Erythroblast (primary cell): ENCODE measurements around the gene RNASE12.
"Not testable (repeated sequence)": the region's sequence is repeated elsewhere in the genome, so short reads cannot be mapped to it uniquely, and the experiment has no call there.

Experiments
- DNase-seq, 2 experiments: peaks; one replicate each; lab custom pipeline; 2025; lab: John Stamatoyannopoulos, UW
- GATA1 ChIP-seq: IDR thresholded peaks from 2 replicates; pipeline ENCODE4 v1.6.1; 2011; ENCODE audit warnings: low read depth, mild to moderate bottlenecking, control low read depth, low read length, moderate library complexity
- POLR2A ChIP-seq: IDR thresholded peaks from 2 replicates; pipeline ENCODE4 v1.6.1; 2011; ENCODE audit warnings: mild to moderate bottlenecking, low read length

The RNASE12 gene

DNA sequence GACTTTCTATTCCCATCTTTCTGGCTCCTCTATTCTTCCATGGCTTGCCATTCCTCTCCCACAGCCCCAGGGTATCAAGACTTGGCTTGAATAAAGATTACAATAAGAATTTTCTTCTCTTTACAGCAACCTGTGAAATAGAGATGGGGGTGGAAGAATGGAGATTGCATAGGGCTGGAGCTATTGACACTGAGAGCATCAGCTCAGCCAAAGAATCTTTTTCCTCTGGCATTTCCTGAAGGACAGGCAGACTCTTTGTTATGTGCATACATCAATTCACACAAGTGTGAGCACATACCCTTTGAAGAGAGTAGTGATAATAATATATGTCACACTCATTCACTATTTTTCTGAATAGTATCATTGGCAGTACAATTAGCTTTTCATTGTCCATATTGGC is 8.0 kb downstream of the RNASE12 start:
- DNase-seq: no peak
- TF ChIP-seq POLR2A: no peak
- TF ChIP-seq GATA1: no peak

DNA sequence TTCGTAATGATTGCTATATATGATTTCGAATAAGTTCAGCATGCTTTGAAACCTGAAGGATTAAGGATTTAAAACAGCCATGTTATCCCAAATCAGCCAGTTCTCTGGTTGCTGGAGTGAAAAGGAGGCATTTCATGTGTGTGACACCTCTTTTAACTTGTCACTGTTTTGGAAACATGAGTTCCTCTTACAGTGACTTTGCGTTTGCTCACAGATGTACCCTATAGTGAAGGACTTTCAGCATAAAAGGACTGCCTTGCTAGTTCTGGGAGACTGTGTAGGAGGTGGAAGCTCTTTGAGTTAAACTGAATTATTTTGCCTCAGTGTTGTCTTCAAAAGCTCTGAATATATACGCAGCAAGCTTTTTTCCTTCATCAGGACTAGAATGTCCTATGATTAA is 10.9 kb downstream of the RNASE12 start:
- no peak for DNase-seq
- TF ChIP-seq GATA1: no peak
- no peak for TF ChIP-seq POLR2A

DNA sequence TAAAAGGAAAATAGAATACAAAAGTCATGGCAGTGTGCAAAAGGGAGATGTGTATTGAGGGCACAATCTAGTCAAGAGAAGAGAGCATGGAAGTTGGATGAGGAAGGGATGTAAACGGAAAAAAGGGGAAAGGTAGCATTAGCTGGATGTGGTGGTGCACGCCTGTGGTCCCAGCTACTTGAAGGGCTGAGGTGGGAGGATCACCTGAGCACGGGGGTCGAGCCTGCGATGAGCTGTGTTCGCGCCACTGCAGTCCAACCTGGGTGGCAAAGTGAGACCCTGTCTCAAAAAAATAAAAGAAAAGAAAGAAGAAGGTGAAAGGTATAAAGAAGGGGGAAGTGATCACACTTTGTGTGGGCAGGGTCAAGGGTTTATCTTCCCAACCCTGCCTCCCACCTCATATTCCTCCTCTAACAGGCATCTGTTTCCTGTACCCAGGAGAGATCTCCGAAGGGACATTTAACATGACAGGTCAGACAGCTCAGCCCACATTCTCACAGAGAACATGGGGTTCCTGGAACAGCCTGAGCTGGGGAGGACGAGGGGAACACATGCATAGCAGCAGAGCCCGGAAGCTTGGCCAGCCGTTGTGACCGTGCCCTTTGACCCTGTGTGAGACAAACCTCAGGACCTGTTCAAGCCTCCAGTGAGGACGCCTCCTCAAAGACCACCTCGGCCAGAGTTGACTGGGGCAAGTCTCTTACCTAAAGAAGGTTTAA is 12.2 kb downstream of the RNASE12 start:
- no peak for DNase-seq
- TF ChIP-seq POLR2A: no peak
- TF ChIP-seq GATA1: no peak

DNA sequence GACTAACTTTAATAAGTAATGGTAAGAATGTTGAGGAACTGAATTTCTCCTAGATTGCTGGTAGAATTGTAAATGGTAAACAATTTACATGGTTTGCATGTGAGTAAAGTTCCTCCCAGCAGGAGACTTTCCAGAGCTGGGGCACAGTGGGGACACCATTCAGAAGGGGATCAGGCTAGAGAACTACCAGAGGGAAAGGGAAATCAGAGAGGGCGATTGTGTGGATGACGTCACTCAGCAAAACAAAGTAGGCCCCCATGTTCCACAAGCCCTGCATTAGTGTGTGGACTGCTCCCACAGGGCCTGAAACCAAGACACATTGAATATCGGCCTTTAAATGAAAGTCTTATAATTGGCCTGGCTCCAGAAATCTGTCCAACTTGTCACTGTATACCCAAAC is 12.9 kb downstream of the RNASE12 start:
- DNase-seq: no peak
- TF ChIP-seq POLR2A: no peak
- no peak for TF ChIP-seq GATA1

DNA sequence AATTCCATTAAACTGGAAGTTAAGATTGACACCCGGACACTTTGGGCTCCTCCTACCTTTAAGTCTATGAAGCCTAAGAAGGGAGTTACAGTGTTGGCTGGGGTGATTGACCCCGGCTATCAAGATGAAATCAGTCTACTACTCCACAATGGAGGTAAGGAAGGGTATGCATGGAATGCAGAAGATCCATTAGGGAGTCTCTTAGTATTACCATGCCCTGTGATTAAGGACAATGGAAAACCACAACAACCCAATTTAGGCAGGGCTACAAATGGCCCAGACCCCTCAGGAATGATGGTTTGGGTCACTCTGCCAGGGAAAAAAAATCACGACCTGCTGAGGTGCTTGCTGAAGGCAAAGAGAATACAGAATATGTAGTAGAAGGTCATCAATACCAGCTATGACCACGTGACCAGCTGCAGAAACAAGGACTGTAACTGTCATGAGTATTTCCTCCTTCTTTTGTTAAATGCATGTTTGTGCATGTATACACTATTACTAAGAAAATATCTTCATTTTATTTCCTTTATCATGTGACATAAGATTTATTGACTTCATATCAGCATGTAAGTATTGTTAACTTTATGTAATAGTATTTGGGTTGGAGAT is 18.7 kb downstream of the RNASE12 start:
- DNase-seq: not testable (repeated sequence)

DNA sequence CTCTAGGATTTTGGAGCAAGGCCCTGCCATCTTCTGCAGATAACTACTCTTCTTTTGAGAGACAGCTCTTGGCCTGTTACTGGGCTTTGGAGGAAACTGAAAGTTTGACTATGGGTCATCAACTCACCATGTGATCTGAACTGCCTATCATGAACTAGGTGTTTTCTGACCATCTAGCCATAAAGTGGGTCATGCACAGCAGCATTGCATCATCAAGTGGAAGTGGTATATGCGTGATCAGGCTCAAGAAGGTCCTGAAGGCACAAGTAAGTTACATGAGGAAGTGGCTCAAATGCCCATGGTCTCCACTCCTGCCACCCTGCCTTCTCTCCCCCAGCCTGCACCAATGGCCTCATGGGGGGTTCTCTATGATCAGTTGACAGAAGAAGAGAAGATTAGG is 20.5 kb downstream of the RNASE12 start:
- DNase-seq: peak in 1 of 2 experiments; percentile 35

DNA sequence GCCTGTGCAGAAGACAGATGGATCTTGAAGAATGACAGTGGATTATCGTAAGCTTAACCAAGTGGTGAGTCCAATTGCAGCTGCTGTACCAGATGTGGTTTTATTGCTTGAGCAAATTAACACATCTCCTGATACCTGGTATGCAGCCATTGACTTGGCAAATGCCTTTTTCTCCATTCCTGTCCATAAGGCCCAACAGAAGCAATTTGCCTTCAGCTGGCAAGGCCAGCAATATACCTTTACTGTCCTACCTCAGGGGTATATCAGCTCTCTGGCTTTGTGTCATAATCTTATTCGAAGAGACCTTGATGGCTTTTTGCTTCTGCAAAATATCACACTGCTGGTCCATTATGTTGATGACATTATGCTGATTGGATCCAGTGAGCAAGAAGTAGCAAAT is 21.3 kb downstream of the RNASE12 start:
- not testable (repeated sequence) for DNase-seq

DNA sequence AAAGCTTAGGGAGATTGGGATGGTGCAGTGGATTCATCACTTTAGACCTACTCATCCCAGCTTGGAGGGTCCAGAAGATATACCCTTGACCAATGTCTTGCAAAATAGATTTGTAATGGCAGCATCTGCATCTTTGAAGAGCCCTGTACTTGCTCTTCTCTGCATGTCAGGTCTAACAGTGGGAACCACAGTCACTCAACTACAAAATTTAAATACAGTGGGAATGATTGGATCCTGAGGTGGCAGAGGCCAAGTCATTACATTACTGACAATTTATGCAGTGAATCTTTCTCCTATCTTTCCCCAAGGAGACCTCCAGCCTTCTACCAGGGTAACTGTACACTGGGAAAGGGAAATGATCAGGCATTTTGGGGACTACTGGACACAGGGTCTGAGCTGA is 22.1 kb downstream of the RNASE12 start:
- no peak for DNase-seq
- TF ChIP-seq GATA1 (no peak), POLR2A (no peak)

DNA sequence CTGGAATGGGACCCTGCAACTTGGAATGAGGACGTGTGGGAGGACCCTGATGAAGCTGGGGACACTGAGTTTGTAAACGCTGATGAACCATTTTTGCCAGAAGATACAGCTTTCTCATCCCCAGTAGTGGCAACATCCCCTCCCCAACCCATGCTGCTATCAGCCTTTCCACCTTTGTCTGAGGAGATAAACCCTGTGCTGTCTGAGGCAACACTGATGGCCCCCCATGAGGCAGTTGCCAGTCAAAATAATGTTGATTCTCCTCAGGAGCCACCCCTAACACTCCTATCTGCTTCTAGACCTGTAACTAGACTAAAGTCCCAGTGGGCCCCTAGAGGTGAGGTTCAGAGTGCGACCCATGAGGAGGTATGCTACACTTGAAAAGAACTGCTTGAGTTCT is 22.8 kb downstream of the RNASE12 start:
- DNase-seq: peak; percentile 31 to 76
- TF ChIP-seq POLR2A (no peak), GATA1 (no peak)

DNA sequence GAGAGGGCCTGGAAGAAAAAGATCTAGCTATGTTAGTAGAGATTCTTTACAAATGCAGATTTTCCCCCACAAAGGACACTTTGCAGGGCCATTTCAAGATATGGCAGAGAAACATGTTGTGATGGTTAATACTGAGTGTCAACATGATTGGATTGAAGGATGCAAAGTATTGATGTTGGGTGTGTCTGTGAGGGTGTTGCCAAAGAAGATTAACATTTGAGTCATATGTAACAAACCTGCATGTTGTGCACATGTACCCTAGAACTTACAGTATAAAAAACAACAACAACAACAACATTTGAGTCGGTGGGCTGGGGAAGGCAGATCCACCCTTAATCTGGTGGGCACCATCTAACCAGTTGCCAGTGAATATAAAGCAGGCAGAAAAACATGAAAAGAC is 24.0 kb downstream of the RNASE12 start:
- DNase-seq: not testable (repeated sequence)

DNA sequence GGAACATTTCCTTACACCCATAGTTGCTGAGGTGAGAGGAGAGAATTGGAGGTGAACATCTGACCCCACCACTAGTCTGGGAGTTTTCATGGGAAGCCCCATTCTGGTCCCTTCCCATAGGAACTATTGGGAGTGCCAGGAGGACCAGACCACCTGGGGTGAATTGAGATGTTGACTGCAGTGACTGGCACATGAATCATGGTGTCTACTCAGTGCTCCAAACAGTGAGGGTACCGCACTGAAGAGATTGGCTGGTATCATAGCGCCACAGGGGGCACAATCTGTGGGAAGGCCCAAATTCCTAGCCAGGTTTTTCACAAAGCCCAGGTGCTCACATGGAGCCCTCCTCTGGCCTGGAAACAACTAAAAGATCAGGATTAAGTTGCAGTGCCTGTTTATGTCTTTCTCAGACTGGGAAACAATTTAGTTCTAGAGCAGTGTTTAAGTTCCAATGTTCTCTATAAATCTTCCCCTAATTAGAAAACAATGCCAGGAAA is 26.6 kb downstream of the RNASE12 start:
- DNase-seq: no peak
- TF ChIP-seq POLR2A (no peak), GATA1 (no peak)

DNA sequence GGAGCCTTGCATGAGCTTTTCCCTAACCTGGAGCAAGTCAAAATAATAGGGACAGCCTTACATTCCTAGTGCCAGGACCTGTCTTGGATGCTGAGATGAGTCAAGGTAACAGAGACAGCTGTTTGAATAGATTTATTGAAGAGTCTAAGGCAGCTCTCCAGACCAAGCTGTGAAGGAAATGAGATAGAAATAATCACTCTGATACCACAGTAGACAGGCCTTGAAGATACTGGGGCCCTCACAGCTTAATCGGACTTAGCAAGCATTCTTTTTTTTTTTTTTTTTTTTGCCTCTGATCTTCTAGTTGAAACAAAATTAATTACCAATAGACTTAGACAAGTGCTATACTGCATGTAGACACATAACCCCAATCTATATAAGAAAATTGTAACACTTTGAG is 27.2 kb downstream of the RNASE12 start:
- DNase-seq: peak; percentile 44 to 79
- no peak for TF ChIP-seq POLR2A
- TF ChIP-seq GATA1: no peak

DNA sequence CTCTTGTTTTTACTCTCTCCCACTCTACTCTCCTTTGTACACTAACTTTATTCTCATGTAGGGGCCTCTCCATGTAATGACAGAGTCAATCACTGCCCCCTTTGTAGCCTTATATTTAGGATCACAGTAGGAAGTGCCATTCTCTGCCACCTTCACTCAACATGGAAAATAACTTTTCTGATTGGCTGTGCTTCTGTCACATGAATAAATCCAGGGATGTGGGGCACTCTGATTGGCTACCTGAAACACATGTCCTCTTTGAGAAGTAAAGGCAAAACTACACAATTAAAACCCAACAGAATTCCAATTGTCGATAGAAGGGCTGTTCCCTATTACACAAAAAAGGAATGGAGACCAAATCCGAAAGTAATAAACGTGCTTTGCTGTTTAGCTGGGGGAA is 30.2 kb downstream of the RNASE12 start, which contains the start of gene RNASE9:
TSS of gene RNASE9 (minus strand) at position 87 of the 400 bp plus-strand sequence.
- no peak for TF ChIP-seq POLR2A
- TF ChIP-seq GATA1: no peak
- no peak for DNase-seq

DNA sequence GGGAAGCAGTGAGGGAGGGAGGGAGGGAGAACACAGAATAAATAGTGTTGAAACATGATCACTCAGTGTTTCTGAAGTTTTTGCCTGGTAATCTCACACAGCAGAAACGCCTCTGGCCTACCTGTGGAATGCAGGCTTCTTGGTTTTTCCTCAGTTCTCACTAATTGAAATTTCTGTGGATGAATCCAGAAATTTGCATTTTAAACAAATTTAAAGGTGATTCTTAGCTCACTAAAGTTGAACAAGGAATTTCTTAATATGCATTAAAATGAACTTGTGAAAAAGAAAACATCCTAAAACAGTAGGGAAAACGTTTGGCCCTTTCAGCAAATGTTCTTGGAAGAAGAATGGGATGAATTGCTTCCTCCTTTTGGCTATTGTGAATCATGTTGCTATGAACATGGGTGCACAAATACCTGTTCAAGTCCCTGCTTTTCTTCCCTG is 31.7 kb downstream of the RNASE12 start:
- DNase-seq: no peak
- TF ChIP-seq POLR2A: no peak

DNA sequence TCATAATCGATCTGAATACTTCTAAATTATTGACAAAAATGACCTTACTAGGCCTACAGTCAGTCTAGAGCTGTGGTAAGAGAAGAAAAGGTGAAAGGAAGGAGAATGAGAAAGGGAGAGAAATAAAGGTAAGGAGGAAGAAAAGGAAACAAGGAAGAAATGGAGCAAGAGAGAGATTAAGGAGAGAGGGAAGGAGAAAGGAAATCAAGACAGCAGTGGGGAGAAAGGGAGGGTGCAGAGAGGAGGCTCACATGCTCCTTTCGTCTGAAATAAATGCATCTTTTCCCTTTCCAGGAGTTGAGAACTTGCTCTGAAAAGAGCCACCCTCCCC is 34.0 kb downstream of the RNASE12 start:
- TF ChIP-seq GATA1 (no peak), POLR2A (no peak)
- no peak for DNase-seq
